HG03095 (cell line): ENCODE data around the gene RBM45.

Experiments used
- ATAC-seq: cut with Tn5 transposase; IDR thresholded peaks from one replicate; pipeline ENCODE4 v1.9.1; 2021; ENCODE audit warnings: moderate library complexity; ENCODE audit not compliant: unreplicated experiment

Gene RBM45

DNA sequence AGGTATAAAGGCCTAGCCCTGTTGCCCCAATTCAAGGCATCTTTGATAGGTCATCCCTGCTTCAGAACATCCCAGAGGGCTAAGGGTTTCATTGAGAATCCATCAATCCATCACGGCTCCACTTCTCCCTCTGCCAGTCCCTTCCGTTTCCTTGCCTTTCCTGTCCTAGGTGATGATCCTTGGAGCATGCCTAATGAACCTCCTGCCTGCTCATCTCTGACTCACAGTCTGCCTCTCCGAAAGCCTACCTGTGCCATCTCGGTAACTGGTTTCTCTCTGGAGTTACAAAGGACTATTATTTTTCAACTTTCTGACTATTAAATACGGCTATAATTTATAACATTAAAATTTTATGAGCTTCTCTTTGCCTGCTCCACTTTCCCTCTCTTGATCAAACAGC is 45.3 kb downstream of the RBM45 start:
- ATAC-seq: no peak

- ATAC-seq: no peak
Measured at GRCh38 chr2:178159966-178160365, 47.7 kb downstream of the RBM45 start.

- ATAC-seq: no peak
Measured at GRCh38 chr2:178160601-178161000, 48.4 kb downstream of the RBM45 start.

- no peak for ATAC-seq
Measured at GRCh38 chr2:178163395-178163794, 51.2 kb downstream of the RBM45 start.

- ATAC-seq: no peak
Measured at GRCh38 chr2:178163911-178164310, 51.7 kb downstream of the RBM45 start.

GRCh38 chr2:178173657-178174056 is 61.4 kb downstream of the RBM45 start:
- ATAC-seq: no peak

GRCh38 chr2:178177066-178177679 is 64.9 kb downstream of the RBM45 start:
- no peak for ATAC-seq
